Upper lobe of right lung (tissue), 1 donor: Measurements from ENCODE around the gene SHKBP1. TPM values are rescaled to one million over a fixed set of nuclear protein-coding genes. Genes with fewer than 3 reads are reported as not detected.

Experiments
- ATAC-seq: fragments of 200-7000 bp; cut with Tn5 transposase; one replicate; pipeline ENCODE4 v1.9.1; 2020; ENCODE audit warnings: mild to moderate bottlenecking, moderate library complexity
- DNase-seq: peaks from one replicate; pipeline ENCODE4 v3.0.0-alpha.2; 2020
- H3K27ac ChIP-seq: fragments of 200-600 bp; one replicate; pipeline ENCODE4 v1.8.0; 2022
- H3K27me3 ChIP-seq: fragments of 200-600 bp; one replicate; pipeline ENCODE4 v1.8.0; 2022; ENCODE audit warnings: mild to moderate bottlenecking
- H3K36me3 ChIP-seq: fragments of 200-600 bp; one replicate; pipeline ENCODE4 v1.8.0; 2022
- H3K4me1 ChIP-seq: fragments of 200-600 bp; one replicate; pipeline ENCODE4 v1.8.0; 2022
- H3K4me3 ChIP-seq: fragments of 200-600 bp; one replicate; pipeline ENCODE4 v1.8.0; 2022; ENCODE audit warnings: mild to moderate bottlenecking
- H3K9me3 ChIP-seq: fragments of 200-600 bp; one replicate; pipeline ENCODE4 v1.8.0; 2022
- intact Hi-C: fragments of 100-400 bp; cut with DNase I; formaldehyde crosslinking; loops from one replicate; pipeline ENCODE4 v1.11.0; 2022
- long read RNA-seq: library from polyadenylated mRNA; unstranded; transcript quantifications from one replicate; pipeline ENCODE4 v2.0.0, GENCODE V29; 2021
- total RNA-seq: library from RNA; stranded (reverse); fragmentation: NEBNext Ultra II Directional; extraction: Animal tissue kit (Norgen Biotek cat#: 25700); gene quantifications from one replicate; pipeline ENCODE4 v1.2.1, GENCODE V29; 2021
- TF ChIP-seq, protein P1 (sequence below): fragments of 200-600 bp; IDR thresholded peaks from one replicate; pipeline ENCODE4 v1.8.0; 2022; ENCODE audit warnings: antibody characterized with exemption
- donor health status: DM: no; HTN: yes; CAD: no; lungs with severe emphysema.

SHKBP1 gene, protein sequence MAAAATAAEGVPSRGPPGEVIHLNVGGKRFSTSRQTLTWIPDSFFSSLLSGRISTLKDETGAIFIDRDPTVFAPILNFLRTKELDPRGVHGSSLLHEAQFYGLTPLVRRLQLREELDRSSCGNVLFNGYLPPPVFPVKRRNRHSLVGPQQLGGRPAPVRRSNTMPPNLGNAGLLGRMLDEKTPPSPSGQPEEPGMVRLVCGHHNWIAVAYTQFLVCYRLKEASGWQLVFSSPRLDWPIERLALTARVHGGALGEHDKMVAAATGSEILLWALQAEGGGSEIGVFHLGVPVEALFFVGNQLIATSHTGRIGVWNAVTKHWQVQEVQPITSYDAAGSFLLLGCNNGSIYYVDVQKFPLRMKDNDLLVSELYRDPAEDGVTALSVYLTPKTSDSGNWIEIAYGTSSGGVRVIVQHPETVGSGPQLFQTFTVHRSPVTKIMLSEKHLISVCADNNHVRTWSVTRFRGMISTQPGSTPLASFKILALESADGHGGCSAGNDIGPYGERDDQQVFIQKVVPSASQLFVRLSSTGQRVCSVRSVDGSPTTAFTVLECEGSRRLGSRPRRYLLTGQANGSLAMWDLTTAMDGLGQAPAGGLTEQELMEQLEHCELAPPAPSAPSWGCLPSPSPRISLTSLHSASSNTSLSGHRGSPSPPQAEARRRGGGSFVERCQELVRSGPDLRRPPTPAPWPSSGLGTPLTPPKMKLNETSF
- 68.1 TPM for total RNA-seq
- long read RNA-seq, transcript SHKBP1-201 (18 exons, 2,363 nt), result major isoform, 135 of 186 reads
- long read RNA-seq, partial matches to known transcripts, result 15 of 186 reads
- long read RNA-seq, other reads (novel, unspliced or antisense), result 32 of 186 reads

- ATAC-seq (peak; percentile 97), DNase-seq (peak; percentile 97)
- H3K27ac ChIP-seq, result peak within 1 kb of the TSS; percentile 85
- TF ChIP-seq, protein P1, sequence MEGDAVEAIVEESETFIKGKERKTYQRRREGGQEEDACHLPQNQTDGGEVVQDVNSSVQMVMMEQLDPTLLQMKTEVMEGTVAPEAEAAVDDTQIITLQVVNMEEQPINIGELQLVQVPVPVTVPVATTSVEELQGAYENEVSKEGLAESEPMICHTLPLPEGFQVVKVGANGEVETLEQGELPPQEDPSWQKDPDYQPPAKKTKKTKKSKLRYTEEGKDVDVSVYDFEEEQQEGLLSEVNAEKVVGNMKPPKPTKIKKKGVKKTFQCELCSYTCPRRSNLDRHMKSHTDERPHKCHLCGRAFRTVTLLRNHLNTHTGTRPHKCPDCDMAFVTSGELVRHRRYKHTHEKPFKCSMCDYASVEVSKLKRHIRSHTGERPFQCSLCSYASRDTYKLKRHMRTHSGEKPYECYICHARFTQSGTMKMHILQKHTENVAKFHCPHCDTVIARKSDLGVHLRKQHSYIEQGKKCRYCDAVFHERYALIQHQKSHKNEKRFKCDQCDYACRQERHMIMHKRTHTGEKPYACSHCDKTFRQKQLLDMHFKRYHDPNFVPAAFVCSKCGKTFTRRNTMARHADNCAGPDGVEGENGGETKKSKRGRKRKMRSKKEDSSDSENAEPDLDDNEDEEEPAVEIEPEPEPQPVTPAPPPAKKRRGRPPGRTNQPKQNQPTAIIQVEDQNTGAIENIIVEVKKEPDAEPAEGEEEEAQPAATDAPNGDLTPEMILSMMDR, result no peak
- intact Hi-C loops, result no loop called here
- peak within 1 kb of the TSS; percentile 81 for H3K4me3 ChIP-seq
- no peaks in the 10 kb centered on the region for H3K9me3 ChIP-seq
- peaks cover 18% of the 10 kb centered on the region for H3K36me3 ChIP-seq
- no peaks in the 10 kb centered on the region for H3K27me3 ChIP-seq
- peaks cover 8% of the 10 kb centered on the region for H3K4me1 ChIP-seq
These were observed at the start of gene SHKBP1 for GRCh38 chr19:40576585-40577451. TSS of gene SHKBP1 (plus strand) at chr19:40576873. CDS start at chr19:40576900, 27 bp downstream.

GRCh38 chr19:40528078-40528477 is 48.6 kb upstream of the SHKBP1 start:
- no peaks in the 10 kb centered on the region for H3K27me3 ChIP-seq
- no peaks in the 10 kb centered on the region for H3K36me3 ChIP-seq
- no peak for ATAC-seq
- DNase-seq, result no peak
- H3K4me3 ChIP-seq, result no peak overlapping the region
- H3K27ac ChIP-seq, result no peak overlapping the region
- H3K9me3 ChIP-seq, result no peaks in the 10 kb centered on the region
- intact Hi-C loops, result loop anchor here (5.0 kb wide), 1 partner anchor 69 kb away; no protein-coding TSS in a partner anchor
- H3K4me1 ChIP-seq, result peaks cover 3% of the 10 kb centered on the region
- TF ChIP-seq, protein P1, result no peak

- ATAC-seq (no peak), DNase-seq (no peak)
- intact Hi-C loops, result loop anchor here (5.0 kb wide), 1 partner anchor 69 kb away; no protein-coding TSS in a partner anchor
- Histone ChIP-seq H3K9me3 (no peaks in the 10 kb centered on the region), H3K4me1 (peaks cover 3% of the 10 kb centered on the region), H3K27me3 (no peaks in the 10 kb centered on the region), H3K4me3 (no peak overlapping the region), H3K36me3 (no peaks in the 10 kb centered on the region), H3K27ac (no peak overlapping the region)
- TF ChIP-seq, protein P1, result no peak
These were observed 48.1 kb upstream of the SHKBP1 start for GRCh38 chr19:40528533-40529092.

DNA sequence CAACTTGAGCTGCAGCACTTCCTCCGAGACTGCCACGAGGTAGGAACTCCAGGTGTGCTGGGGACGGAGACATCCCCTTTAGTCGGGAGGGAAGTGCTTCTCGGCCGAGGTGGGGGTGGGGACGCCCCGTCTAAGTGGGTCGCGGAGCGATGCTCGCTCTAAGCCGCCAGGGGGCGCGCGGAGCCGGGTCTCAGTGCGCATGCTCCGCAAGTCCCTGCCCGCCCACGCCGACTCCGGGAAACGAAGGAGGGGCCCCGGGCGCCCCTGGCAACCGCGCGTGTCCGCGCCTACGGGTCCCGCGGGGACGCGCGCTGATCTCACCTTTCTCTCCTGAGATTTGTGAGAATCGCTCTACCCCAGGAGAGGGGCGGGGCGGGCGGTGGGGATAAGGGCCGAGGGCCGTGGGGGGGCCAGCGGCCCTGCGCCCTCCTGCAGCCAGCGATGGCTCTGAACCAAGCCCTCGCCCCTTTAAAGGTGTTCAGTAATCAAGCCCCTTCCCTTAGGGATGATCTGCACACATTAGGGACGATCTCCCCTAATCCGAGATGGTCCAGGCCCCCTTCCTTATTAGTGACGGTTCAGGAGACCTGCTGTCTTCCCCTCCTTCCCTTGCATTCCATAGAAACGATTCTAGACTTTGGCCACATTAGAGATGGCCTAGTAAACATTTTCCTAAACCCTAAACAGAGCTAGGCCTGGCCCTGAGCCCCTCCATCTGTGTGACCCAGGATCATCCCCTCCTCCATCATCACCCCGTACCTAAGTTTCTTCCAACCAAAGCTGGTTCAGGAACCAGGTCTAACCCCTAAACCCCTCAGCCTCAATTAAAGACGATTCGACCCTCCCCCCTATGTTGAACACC is 47.3 kb upstream of the SHKBP1 start:
- no peaks in the 10 kb centered on the region for H3K36me3 ChIP-seq
- H3K27me3 ChIP-seq, result no peaks in the 10 kb centered on the region
- intact Hi-C loops, result loop anchor here (5.0 kb wide), 1 partner anchor 68 kb away; no protein-coding TSS in a partner anchor
- DNase-seq (peak; percentile 93), ATAC-seq (peak; percentile 95)
- H3K27ac ChIP-seq, result peak overlapping the region; percentile 6
- peaks cover 3% of the 10 kb centered on the region for H3K4me1 ChIP-seq
- H3K4me3 ChIP-seq, result peak overlapping the region; percentile 53
- no peaks in the 10 kb centered on the region for H3K9me3 ChIP-seq
- TF ChIP-seq, protein P1, result peak; percentile 98
